Prostate gland (tissue), 2 donors: ENCODE results near the gene BSND.

ENCODE experiments used
- POLR2A ChIP-seq: fragments of 450-650 bp; IDR thresholded peaks from one replicate; pipeline ENCODE4 v1.6.1; 2016; ENCODE audit warnings: antibody characterized with exemption, mild to moderate bottlenecking
- TF ChIP-seq, protein P1 (sequence below), 4 experiments: fragments of 200-600 bp in 2 of 4; fragments of 450-650 bp in 2 of 4; sonication (generic) in 2 of 4; IDR thresholded peaks; 1 replicate in 3 of 4; 2 replicates in 1 of 4; pipeline ENCODE4 v1.5.1; 2016 to 2019; ENCODE audit warnings: antibody characterized with exemption in 4 of 4, mild to moderate bottlenecking in 2 of 4, moderate library complexity in 2 of 4

DNA sequence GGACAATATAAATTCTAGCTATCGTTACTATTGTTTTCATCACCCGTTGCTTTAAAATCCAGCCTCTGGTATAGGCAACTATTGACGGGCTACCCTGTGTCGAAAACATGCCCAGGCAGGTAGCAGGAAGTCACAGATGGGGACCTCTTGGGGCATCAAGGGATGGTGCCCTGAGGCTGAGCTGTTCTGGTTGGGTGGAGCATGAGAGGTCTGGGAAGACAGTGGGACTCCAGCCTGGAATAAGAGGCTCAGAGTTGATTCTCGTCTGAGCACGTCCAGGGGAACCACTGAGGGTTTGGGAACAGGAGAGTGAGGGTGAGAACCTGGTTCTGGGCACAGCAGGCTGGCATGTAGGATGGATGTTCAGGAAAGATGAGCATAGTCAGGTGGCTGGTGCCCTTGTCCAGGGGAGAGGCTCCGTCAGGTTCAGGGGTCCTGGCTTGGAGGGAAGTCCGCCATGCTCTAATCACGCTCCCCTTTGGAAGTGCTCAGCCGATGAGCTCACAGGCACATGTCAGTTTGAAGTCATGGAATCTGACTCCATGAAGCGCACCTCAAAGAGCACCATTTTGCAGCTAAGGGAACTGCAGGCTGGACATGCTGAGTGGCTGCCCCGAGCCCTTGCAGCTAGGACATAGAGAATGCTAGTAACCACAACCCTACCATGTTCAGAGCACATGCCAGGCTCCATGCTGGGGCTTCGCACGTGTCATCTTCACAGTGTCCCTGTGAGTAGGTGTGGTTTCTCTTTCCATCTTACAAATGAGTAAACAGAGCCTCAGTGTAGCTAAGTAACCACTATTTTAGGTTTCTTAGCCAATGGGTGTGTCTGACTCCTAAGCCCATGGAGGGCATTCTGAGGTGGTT is 61.6 kb downstream of the BSND start:
- TF ChIP-seq, protein P1, sequence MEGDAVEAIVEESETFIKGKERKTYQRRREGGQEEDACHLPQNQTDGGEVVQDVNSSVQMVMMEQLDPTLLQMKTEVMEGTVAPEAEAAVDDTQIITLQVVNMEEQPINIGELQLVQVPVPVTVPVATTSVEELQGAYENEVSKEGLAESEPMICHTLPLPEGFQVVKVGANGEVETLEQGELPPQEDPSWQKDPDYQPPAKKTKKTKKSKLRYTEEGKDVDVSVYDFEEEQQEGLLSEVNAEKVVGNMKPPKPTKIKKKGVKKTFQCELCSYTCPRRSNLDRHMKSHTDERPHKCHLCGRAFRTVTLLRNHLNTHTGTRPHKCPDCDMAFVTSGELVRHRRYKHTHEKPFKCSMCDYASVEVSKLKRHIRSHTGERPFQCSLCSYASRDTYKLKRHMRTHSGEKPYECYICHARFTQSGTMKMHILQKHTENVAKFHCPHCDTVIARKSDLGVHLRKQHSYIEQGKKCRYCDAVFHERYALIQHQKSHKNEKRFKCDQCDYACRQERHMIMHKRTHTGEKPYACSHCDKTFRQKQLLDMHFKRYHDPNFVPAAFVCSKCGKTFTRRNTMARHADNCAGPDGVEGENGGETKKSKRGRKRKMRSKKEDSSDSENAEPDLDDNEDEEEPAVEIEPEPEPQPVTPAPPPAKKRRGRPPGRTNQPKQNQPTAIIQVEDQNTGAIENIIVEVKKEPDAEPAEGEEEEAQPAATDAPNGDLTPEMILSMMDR (IDR thresholded peaks at IDR 0.05) = no peak
- no peak for TF ChIP-seq POLR2A
